Ishikawa (cell line): ENCODE measurements around the gene F13A1.

Experiments used
- CEBPB ChIP-seq: IDR thresholded peaks from 2 replicates; pipeline ENCODE4 v1.6.1; 2012
- CREB1 ChIP-seq: IDR thresholded peaks from 2 replicates; pipeline ENCODE4 v1.6.1; 2012; ENCODE audit warnings: low read depth
- EGR1 ChIP-seq: IDR thresholded peaks from 2 replicates; pipeline ENCODE4 v1.6.1; 2012
- EP300 ChIP-seq: IDR thresholded peaks from 2 replicates; pipeline ENCODE4 v1.6.1; 2012; ENCODE audit warnings: borderline replicate concordance
- FOXM1 ChIP-seq: IDR thresholded peaks from 2 replicates; pipeline ENCODE4 v1.6.1; 2012; ENCODE audit warnings: low read depth, borderline replicate concordance
- NFIC ChIP-seq: IDR thresholded peaks from 2 replicates; pipeline ENCODE4 v1.6.1; 2012
- RAD21 ChIP-seq: IDR thresholded peaks from 2 replicates; pipeline ENCODE4 v1.6.1; 2012; ENCODE audit warnings: low read depth
- TAF1 ChIP-seq: IDR thresholded peaks from 2 replicates; pipeline ENCODE4 v1.6.1; 2012; ENCODE audit warnings: low read depth, mild to moderate bottlenecking
- TCF12 ChIP-seq: IDR thresholded peaks from 2 replicates; pipeline ENCODE4 v1.6.1; 2012; ENCODE audit warnings: low read depth
- TEAD4 ChIP-seq: IDR thresholded peaks from 2 replicates; pipeline ENCODE4 v1.6.1; 2012
- YY1 ChIP-seq: IDR thresholded peaks from 2 replicates; pipeline ENCODE4 v1.6.1; 2012; ENCODE audit warnings: low read depth
- ZBTB7A ChIP-seq: IDR thresholded peaks from 2 replicates; pipeline ENCODE4 v1.6.1; 2012; ENCODE audit warnings: low read depth
- TF ChIP-seq, protein P1 (sequence below): IDR thresholded peaks from 2 replicates; pipeline ENCODE4 v1.6.1; 2012
- TF ChIP-seq, protein P2 (sequence below): IDR thresholded peaks from 2 replicates; pipeline ENCODE4 v1.6.1; 2012; ENCODE audit warnings: low read depth, mild to moderate bottlenecking
- TF ChIP-seq, protein P3 (sequence below): IDR thresholded peaks from 2 replicates; pipeline ENCODE4 v1.6.1; 2012

The F13A1 gene

DNA sequence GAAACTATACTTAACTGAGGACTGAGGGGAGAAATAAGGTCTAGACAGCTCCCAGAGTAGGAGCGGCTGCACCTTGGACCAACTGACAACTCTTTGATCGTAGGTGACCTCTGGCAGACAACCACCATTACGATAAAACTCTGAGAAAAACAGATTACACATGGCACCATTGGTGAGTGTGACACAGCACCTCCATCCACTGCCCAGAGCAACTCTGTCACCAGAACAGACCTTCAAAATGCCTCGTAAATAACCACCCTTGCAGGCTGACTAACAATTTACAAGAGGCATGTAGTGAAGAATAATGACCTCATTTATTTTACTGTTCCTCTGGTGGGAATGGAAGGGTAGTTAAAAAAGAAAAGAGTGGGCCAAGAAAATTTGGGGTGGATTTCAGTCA is 64.2 kb downstream of the F13A1 start:
- TF ChIP-seq CEBPB: no peak
- TF ChIP-seq FOXM1: no peak
- TF ChIP-seq TCF12: no peak
- no peak for TF ChIP-seq EP300
- TF ChIP-seq, protein P1, sequence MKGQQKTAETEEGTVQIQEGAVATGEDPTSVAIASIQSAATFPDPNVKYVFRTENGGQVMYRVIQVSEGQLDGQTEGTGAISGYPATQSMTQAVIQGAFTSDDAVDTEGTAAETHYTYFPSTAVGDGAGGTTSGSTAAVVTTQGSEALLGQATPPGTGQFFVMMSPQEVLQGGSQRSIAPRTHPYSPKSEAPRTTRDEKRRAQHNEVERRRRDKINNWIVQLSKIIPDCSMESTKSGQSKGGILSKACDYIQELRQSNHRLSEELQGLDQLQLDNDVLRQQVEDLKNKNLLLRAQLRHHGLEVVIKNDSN: no peak
- TF ChIP-seq RAD21: no peak
- TF ChIP-seq TEAD4: no peak
- TF ChIP-seq EGR1: no peak
- TF ChIP-seq YY1: no peak
- TF ChIP-seq, protein P2, sequence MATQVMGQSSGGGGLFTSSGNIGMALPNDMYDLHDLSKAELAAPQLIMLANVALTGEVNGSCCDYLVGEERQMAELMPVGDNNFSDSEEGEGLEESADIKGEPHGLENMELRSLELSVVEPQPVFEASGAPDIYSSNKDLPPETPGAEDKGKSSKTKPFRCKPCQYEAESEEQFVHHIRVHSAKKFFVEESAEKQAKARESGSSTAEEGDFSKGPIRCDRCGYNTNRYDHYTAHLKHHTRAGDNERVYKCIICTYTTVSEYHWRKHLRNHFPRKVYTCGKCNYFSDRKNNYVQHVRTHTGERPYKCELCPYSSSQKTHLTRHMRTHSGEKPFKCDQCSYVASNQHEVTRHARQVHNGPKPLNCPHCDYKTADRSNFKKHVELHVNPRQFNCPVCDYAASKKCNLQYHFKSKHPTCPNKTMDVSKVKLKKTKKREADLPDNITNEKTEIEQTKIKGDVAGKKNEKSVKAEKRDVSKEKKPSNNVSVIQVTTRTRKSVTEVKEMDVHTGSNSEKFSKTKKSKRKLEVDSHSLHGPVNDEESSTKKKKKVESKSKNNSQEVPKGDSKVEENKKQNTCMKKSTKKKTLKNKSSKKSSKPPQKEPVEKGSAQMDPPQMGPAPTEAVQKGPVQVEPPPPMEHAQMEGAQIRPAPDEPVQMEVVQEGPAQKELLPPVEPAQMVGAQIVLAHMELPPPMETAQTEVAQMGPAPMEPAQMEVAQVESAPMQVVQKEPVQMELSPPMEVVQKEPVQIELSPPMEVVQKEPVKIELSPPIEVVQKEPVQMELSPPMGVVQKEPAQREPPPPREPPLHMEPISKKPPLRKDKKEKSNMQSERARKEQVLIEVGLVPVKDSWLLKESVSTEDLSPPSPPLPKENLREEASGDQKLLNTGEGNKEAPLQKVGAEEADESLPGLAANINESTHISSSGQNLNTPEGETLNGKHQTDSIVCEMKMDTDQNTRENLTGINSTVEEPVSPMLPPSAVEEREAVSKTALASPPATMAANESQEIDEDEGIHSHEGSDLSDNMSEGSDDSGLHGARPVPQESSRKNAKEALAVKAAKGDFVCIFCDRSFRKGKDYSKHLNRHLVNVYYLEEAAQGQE: no peak
- TF ChIP-seq, protein P3, sequence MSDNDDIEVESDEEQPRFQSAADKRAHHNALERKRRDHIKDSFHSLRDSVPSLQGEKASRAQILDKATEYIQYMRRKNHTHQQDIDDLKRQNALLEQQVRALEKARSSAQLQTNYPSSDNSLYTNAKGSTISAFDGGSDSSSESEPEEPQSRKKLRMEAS: no peak
- TF ChIP-seq ZBTB7A: no peak

DNA sequence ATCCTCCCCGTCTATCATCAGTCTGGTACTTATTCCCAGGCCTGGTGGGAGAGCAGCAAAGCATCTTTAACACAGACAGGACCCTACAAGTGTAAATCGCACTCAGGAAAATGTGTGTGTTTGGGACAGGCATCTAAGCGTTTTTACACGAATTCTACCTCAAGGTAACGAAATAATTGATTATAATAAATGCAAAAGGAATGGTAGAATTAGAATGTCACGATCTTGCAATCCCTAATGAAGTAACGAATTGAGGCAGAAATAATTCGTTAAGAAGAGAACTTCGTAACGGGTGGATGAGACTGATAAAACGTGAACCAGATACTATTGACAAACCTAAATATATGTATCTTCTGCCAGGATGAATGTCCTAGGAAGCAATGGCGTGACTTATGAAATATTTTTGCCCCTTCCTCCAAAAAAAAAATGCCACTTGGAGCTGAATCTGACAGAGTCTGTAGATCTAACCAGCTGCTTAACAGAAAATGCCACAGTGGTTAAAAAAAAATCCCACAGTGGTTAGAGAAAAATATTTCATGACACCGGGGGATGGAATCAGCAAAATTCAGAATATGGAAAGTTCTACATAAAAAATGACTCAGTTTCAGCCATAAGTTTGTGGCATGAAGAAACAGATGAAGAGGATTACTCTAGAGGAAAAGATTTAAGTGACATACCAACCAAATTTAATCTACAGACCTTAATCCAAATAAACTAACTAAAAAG is 68.7 kb downstream of the F13A1 start:
- TF ChIP-seq EP300: no peak
- no peak for TF ChIP-seq ZBTB7A
- TF ChIP-seq, protein P3: no peak
- TF ChIP-seq CEBPB: no peak
- TF ChIP-seq, protein P1: no peak
- TF ChIP-seq YY1: no peak
- TF ChIP-seq, protein P2: no peak
- no peak for TF ChIP-seq EGR1
- no peak for TF ChIP-seq NFIC
- TF ChIP-seq TEAD4: no peak
- no peak for TF ChIP-seq TCF12
- TF ChIP-seq TAF1: no peak
- TF ChIP-seq RAD21: no peak
- TF ChIP-seq FOXM1: no peak
- TF ChIP-seq CREB1: no peak

DNA sequence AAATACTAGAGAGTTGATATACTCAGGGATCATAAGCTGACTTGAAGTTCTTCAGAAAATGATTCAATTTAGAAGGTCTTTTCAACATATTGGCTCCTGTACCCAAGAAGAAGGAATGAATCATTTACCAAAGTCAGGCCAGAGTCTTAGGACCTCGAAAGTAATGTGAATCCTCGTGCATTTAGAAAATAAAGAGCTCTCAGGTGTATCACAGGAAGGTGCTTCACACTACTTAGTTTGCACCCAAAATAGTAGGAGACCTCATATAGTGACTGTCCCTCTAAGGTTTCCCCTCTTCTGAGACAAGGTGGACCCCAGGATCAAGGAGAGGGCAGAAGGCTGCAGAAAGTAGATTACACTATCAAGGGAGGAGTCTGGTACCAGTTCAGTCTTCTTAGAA is 71.8 kb downstream of the F13A1 start:
- TF ChIP-seq CREB1: no peak
- no peak for TF ChIP-seq EP300
- no peak for TF ChIP-seq NFIC
- TF ChIP-seq, protein P1: no peak
- no peak for TF ChIP-seq ZBTB7A
- no peak for TF ChIP-seq RAD21
- TF ChIP-seq, protein P3: no peak
- TF ChIP-seq TCF12: no peak
- TF ChIP-seq CEBPB: no peak
- TF ChIP-seq TEAD4: no peak
- TF ChIP-seq, protein P2: no peak

DNA sequence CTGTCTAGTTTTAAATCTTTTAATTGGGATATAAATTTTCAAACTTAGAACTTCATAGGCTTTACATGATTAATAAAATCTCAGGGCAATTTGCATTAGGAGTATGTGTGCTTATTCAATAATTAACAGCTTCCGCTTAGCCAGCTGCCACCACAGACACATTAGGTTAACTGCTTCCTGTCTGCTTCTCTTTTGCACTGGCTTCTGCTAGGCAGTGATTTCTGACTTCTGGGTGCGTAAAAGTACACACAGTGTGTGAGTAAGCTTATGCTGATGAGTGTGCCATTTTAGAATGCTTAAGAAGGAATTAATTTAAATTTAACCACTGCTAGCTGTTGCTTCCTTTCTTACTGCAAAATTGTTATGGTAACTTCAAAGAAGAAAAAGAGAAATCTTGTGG is 73.9 kb downstream of the F13A1 start:
- TF ChIP-seq CEBPB (no peak), CREB1 (no peak), TAF1 (no peak), YY1 (no peak), RAD21 (no peak), TEAD4 (no peak), NFIC (no peak), FOXM1 (no peak), TCF12 (no peak), ZBTB7A (no peak), EGR1 (no peak), EP300 (no peak)
- TF ChIP-seq, protein P3: no peak
- TF ChIP-seq, protein P1: no peak
- TF ChIP-seq, protein P2: no peak
